HG03378 (cell line): ENCODE results near the gene ISCU.
"Not testable (repeated sequence)": the region's sequence is repeated elsewhere in the genome, so short reads cannot be mapped to it uniquely, and the experiment has no call there.

ENCODE experiments used
- ATAC-seq: cut with Tn5 transposase; IDR thresholded peaks from one replicate; pipeline ENCODE4 v1.9.1; 2021; ENCODE audit warnings: mild to moderate bottlenecking, moderate library complexity; ENCODE audit not compliant: unreplicated experiment

The ISCU gene

GRCh38 chr12:108542320-108542719 is 20.1 kb upstream of the ISCU start:
- ATAC-seq: no peak

- no peak for ATAC-seq
Measured at GRCh38 chr12:108543652-108544051, 18.7 kb upstream of the ISCU start.

- ATAC-seq: no peak
Measured at GRCh38 chr12:108547686-108548085, 14.7 kb upstream of the ISCU start.

- no peak for ATAC-seq
Measured at GRCh38 chr12:108548954-108549521, 13.4 kb upstream of the ISCU start.

- no peak for ATAC-seq
Measured at GRCh38 chr12:108551535-108551934, 10.9 kb upstream of the ISCU start.

- no peak for ATAC-seq
Measured at GRCh38 chr12:108553799-108554198, 8.6 kb upstream of the ISCU start.

- not testable (repeated sequence) for ATAC-seq
Measured at GRCh38 chr12:108555383-108555782, 7.0 kb upstream of the ISCU start.

GRCh38 chr12:108559007-108559655 is 3.3 kb upstream of the ISCU start:
- no peak for ATAC-seq

- no peak for ATAC-seq
Measured at GRCh38 chr12:108559748-108560147, 2.6 kb upstream of the ISCU start.

GRCh38 chr12:108560321-108560721 is 2.1 kb upstream of the ISCU start:
- no peak for ATAC-seq

- ATAC-seq: peak; percentile 44
Measured at GRCh38 chr12:108560752-108561719, 1.4 kb upstream of the ISCU start, which contains the start of gene SART3. Gene SART3, minus strand, starts transcription at chr12:108561173. Its CDS starts 19 bp downstream, at chr12:108561154.

- no peak for ATAC-seq
Measured at GRCh38 chr12:108561852-108562347, 496 bp upstream of the ISCU start.

GRCh38 chr12:108563136-108563803 is 874 bp downstream of the ISCU start:
- ATAC-seq: peak; percentile 33

- ATAC-seq: no peak
Measured at GRCh38 chr12:108563804-108564151, 1.4 kb downstream of the ISCU start.

GRCh38 chr12:108564724-108565123 is 2.3 kb downstream of the ISCU start:
- no peak for ATAC-seq

GRCh38 chr12:108565146-108565545 is 2.8 kb downstream of the ISCU start:
- ATAC-seq: no peak

- ATAC-seq: no peak
Measured at GRCh38 chr12:108565976-108566375, 3.6 kb downstream of the ISCU start.

- ATAC-seq: no peak
Measured at GRCh38 chr12:108566452-108566851, 4.1 kb downstream of the ISCU start.

GRCh38 chr12:108567406-108568337 is 5.3 kb downstream of the ISCU start:
- no peak for ATAC-seq
